ENCODE results near the gene CRK.
"Not testable (repeated sequence)": the region's sequence is repeated elsewhere in the genome, so short reads cannot be mapped to it uniquely, and the experiment has no call there.

Gene CRK

GRCh38 chr17:1420163-1420562, 35.9 kb downstream of the CRK start:
- DNase-seq = no peak

- not testable (repeated sequence) for DNase-seq
Observed at GRCh38 chr17:1418476-1418875, 37.6 kb downstream of the CRK start.

- DNase-seq = no peak
Observed at GRCh38 chr17:1416414-1416813, 39.6 kb downstream of the CRK start.

- no peak for DNase-seq
Observed at GRCh38 chr17:1414634-1415033, 41.4 kb downstream of the CRK start.

GRCh38 chr17:1414001-1414574, 41.9 kb downstream of the CRK start:
- DNase-seq = no peak

GRCh38 chr17:1413281-1413791, 42.7 kb downstream of the CRK start:
- no peak for DNase-seq

GRCh38 chr17:1412185-1413110, 43.6 kb downstream of the CRK start:
- DNase-seq = no peak

- no peak for DNase-seq
Observed at GRCh38 chr17:1402262-1402586, 53.8 kb downstream of the CRK start.

GRCh38 chr17:1399679-1400512, 56.1 kb downstream of the CRK start, which contains the start of gene YWHAE:
Gene YWHAE (minus strand): TSS chr17:1400222. CDS start chr17:1400110, 112 bp downstream.
- DNase-seq = peak; percentile 93

- peak; percentile 52 for DNase-seq
Observed at GRCh38 chr17:1398931-1399678, 56.9 kb downstream of the CRK start.

GRCh38 chr17:1398028-1398427, 58.0 kb downstream of the CRK start:
- DNase-seq = no peak

- DNase-seq = not testable (repeated sequence)
Observed at GRCh38 chr17:1395876-1396665, 60.0 kb downstream of the CRK start.

GRCh38 chr17:1391577-1391976, 64.5 kb downstream of the CRK start:
- no peak for DNase-seq

- DNase-seq = no peak
Observed at GRCh38 chr17:1390432-1391367, 65.3 kb downstream of the CRK start.

GRCh38 chr17:1387490-1388227, 68.4 kb downstream of the CRK start:
- not testable (repeated sequence) for DNase-seq

- DNase-seq = not testable (repeated sequence)
Observed at GRCh38 chr17:1386675-1387190, 69.3 kb downstream of the CRK start.

- no peak for DNase-seq
Observed at GRCh38 chr17:1386265-1386664, 69.8 kb downstream of the CRK start.

- no peak for DNase-seq
Observed at GRCh38 chr17:1385861-1386260, 70.2 kb downstream of the CRK start.

GRCh38 chr17:1384905-1385435, 71.1 kb downstream of the CRK start:
- no peak for DNase-seq

All from GDM1 (cell line).